NCI-H524 (cell line): ENCODE results near the gene ZCCHC7.
A peak's percentile ranks its signal among the peaks of the same experiment; 100 is the strongest.

Experiments
- DNase-seq, 2 experiments: peaks; one replicate each; lab custom pipeline; 2025; lab: John Stamatoyannopoulos, UW

Gene ZCCHC7

GRCh38 chr9:37336150-37336549 lies 215.8 kb downstream of the ZCCHC7 start:
- no peak for DNase-seq

- DNase-seq, result no peak
Measured at GRCh38 chr9:37337301-37337890, 217.0 kb downstream of the ZCCHC7 start.

- DNase-seq, result no peak
Measured at GRCh38 chr9:37338218-37338617, 217.8 kb downstream of the ZCCHC7 start.

- DNase-seq, result no peak
Measured at GRCh38 chr9:37339923-37340322, 219.5 kb downstream of the ZCCHC7 start.

GRCh38 chr9:37340961-37341360 lies 220.6 kb downstream of the ZCCHC7 start:
- no peak for DNase-seq

- no peak for DNase-seq
Measured at GRCh38 chr9:37341704-37342103, 221.3 kb downstream of the ZCCHC7 start.

- no peak for DNase-seq
Measured at GRCh38 chr9:37342493-37342892, 222.1 kb downstream of the ZCCHC7 start.

GRCh38 chr9:37342895-37343294 lies 222.5 kb downstream of the ZCCHC7 start:
- no peak for DNase-seq

GRCh38 chr9:37343724-37344123 lies 223.3 kb downstream of the ZCCHC7 start:
- DNase-seq, result no peak

- no peak for DNase-seq
Measured at GRCh38 chr9:37345038-37345437, 224.7 kb downstream of the ZCCHC7 start.

GRCh38 chr9:37348917-37349316 lies 228.5 kb downstream of the ZCCHC7 start:
- no peak for DNase-seq

GRCh38 chr9:37350486-37351190 lies 230.3 kb downstream of the ZCCHC7 start:
- DNase-seq, result no peak

- no peak for DNase-seq
Measured at GRCh38 chr9:37353791-37354190, 233.4 kb downstream of the ZCCHC7 start.

GRCh38 chr9:37362430-37362829 lies 242.1 kb downstream of the ZCCHC7 start:
- no peak for DNase-seq

- DNase-seq, result no peak
Measured at GRCh38 chr9:37363124-37363523, 242.8 kb downstream of the ZCCHC7 start.

GRCh38 chr9:37364136-37364535 lies 243.8 kb downstream of the ZCCHC7 start:
- DNase-seq, result no peak

GRCh38 chr9:37364751-37365360 lies 244.5 kb downstream of the ZCCHC7 start:
- peak in 1 of 2 experiments; percentile 7 for DNase-seq

- no peak for DNase-seq
Measured at GRCh38 chr9:37369671-37370070, 249.3 kb downstream of the ZCCHC7 start.

- no peak for DNase-seq
Measured at GRCh38 chr9:37370282-37370681, 249.9 kb downstream of the ZCCHC7 start.

GRCh38 chr9:37370968-37371563 lies 250.7 kb downstream of the ZCCHC7 start:
- DNase-seq, result no peak

GRCh38 chr9:37371565-37372464 lies 251.4 kb downstream of the ZCCHC7 start:
- DNase-seq, result no peak

GRCh38 chr9:37372839-37373238 lies 252.5 kb downstream of the ZCCHC7 start:
- no peak for DNase-seq
